LNCaP clone FGC (cell line): Measurements from ENCODE around the gene HBD.
"Not testable (repeated sequence)": the region's sequence is repeated elsewhere in the genome, so short reads cannot be mapped to it uniquely, and the experiment has no call there.

Experiments used
- DNase-seq: peaks from one replicate; pipeline ENCODE4 v3.0.0-alpha.2; 2011; ENCODE audit warnings: low read depth
- H3K4me3 ChIP-seq: 2 replicates; pipeline ENCODE4 v1.5.1; 2011; ENCODE audit warnings: mild to moderate bottlenecking, low read depth, low read length, control low read depth
- TF ChIP-seq, protein P1 (sequence below): IDR thresholded peaks from 2 replicates; pipeline ENCODE4 v1.5.1; 2012; ENCODE audit warnings: mild to moderate bottlenecking; ENCODE audit not compliant: control insufficient read depth, insufficient read depth; ENCODE audit errors: extremely low read depth

The HBD gene

DNA sequence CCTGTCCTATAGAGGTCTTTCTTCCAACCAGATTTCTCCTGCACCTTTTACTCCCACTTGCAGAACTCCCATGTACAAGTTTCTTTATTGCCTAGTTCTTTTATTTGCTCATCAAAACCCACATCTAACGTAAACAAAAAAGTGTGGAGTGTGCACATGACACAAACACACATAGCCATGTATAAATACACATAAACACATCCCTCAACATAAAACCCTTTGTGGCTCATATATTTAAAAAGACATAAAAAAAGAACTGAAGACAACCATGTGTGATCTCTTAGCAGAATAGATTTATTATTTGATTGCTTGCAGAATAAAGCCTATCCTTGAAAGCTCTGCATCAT is 18.6 kb upstream of the HBD start:
- no peak overlapping the region for H3K4me3 ChIP-seq
- TF ChIP-seq, protein P1, sequence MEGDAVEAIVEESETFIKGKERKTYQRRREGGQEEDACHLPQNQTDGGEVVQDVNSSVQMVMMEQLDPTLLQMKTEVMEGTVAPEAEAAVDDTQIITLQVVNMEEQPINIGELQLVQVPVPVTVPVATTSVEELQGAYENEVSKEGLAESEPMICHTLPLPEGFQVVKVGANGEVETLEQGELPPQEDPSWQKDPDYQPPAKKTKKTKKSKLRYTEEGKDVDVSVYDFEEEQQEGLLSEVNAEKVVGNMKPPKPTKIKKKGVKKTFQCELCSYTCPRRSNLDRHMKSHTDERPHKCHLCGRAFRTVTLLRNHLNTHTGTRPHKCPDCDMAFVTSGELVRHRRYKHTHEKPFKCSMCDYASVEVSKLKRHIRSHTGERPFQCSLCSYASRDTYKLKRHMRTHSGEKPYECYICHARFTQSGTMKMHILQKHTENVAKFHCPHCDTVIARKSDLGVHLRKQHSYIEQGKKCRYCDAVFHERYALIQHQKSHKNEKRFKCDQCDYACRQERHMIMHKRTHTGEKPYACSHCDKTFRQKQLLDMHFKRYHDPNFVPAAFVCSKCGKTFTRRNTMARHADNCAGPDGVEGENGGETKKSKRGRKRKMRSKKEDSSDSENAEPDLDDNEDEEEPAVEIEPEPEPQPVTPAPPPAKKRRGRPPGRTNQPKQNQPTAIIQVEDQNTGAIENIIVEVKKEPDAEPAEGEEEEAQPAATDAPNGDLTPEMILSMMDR, result no peak
- DNase-seq, result peak; percentile 57

DNA sequence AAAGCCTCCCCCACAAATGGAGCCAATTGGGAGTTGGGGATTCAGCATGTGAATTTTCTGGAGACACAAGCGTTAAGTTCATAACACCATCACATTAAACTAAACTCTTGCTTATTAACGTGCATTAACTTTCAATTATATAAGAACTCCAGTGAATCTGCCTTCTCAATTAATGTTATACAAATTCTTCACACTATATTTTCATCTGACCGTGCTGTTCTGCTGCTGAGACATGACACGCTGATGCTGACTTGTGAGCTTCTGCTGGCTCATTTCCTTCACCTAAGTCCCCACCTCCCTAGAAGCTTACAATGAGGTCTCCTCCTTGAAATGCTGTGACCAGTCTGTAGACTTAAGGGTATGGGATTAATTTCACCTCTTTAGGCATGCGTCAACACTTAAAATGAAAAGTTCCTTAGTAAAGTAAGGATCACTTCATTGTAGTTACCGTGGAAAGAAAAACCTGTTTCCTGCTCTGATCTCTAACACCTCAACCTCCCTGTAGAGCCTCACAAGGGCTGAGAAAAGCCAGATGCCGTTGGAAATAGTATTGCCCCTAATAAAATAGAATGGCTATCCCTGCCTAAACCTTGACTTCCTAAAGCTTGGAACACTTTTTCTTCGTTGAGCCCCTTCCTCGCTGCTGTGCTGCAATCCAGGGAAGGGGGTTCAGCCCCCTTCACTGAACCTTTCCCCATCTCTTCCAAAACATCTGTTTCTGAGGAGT is 18.1 kb upstream of the HBD start:
- DNase-seq, result no peak
- TF ChIP-seq, protein P1, result no peak
- no peak overlapping the region for H3K4me3 ChIP-seq

DNA sequence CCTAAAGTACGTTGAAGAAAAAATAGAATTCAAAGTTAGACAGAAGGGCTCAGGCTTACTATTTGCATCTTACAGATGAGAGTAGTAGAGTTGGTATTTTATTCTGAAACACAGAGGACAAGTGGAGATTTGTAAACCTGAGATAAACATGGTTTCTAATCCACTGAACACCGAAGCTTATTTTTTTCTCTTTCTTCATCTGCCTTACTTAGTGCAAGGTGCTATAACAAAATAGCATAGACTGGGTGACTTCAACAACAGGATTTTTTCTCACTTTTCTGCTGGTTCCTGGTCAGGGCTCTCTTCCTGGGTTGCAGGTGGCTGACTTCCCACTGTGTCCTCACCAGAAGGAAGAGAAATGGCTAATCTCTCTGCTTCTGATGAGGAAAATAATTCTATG is 17.5 kb upstream of the HBD start:
- TF ChIP-seq, protein P1, result no peak
- no peak overlapping the region for H3K4me3 ChIP-seq
- DNase-seq, result no peak

DNA sequence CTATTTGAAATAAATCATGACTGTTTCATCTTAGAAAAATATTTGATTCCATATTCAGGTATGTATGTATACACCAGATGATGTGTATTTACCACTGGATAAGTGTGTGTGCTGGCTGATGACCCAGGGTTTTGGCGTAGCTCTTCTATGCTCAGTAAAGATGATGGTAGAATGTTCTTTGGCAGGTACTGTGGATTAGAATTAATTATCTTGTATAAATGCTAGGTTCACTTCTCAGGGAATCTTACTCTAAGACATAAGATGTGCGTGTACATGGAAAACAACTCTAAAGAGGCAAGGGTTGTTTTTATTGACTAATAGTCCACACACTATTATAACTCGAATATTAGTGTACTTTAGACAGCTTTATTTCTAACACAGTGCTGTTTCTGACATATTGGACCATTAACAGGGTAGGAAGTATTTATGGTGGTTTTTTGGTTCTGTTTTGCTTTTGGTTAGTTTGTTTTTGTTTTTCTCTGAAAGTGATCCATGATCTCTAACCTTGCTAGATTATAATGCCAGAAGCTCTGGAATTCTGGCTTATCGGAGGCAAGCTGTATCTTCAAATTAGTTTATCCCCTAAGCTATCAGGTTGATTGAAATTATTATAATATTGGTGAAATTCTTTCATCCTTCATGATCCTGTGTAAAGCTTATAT is 16.4 kb upstream of the HBD start:
- TF ChIP-seq, protein P1, result no peak
- DNase-seq, result no peak
- H3K4me3 ChIP-seq, result no peak overlapping the region

DNA sequence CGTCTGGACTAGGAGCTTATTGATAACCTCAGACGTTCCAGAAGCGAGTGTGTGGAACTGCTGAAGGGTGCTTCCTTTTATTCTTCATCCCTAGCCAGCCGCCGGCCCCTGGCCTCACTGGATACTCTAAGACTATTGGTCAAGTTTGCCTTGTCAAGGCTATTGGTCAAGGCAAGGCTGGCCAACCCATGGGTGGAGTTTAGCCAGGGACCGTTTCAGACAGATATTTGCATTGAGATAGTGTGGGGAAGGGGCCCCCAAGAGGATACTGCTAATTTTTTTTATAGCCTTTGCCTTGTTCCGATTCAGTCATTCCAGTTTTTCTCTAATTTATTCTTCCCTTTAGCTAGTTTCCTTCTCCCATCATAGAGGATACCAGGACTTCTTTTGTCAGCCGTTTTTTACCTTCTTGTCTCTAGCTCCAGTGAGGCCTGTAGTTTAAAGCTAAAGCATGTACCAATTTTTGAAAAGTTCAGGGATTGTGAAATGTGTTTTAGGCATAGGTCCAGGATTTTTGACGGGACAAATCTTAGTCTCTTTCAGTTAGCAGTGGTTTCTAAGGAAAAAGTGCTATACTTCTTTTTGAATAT is 15.6 kb upstream of the HBD start, which contains the start of gene HBG1:
Gene HBG1 (minus strand): TSS at position 51 of the 590 bp plus-strand sequence. CDS start 53 bp downstream, outside the sequence.
- not testable (repeated sequence) for H3K4me3 ChIP-seq, DNase-seq

DNA sequence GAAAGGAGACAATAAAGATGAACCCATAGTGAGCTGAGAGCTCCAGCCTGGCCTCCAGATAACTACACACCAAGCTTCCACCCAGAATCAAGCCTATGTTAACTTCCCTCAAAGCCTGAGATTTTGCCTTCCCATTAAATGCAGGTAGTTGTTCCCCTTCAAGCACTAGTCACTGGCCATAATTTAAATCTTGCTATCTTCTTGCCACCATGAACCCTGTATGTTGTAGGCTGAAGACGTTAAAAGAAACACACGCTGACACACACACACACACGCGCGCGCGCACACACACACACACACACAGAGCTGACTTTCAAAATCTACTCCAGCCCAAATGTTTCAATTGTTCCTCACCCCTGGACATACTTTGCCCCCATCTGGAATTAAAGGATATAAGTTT is 14.2 kb upstream of the HBD start:
- H3K4me3 ChIP-seq, DNase-seq: not testable (repeated sequence)

DNA sequence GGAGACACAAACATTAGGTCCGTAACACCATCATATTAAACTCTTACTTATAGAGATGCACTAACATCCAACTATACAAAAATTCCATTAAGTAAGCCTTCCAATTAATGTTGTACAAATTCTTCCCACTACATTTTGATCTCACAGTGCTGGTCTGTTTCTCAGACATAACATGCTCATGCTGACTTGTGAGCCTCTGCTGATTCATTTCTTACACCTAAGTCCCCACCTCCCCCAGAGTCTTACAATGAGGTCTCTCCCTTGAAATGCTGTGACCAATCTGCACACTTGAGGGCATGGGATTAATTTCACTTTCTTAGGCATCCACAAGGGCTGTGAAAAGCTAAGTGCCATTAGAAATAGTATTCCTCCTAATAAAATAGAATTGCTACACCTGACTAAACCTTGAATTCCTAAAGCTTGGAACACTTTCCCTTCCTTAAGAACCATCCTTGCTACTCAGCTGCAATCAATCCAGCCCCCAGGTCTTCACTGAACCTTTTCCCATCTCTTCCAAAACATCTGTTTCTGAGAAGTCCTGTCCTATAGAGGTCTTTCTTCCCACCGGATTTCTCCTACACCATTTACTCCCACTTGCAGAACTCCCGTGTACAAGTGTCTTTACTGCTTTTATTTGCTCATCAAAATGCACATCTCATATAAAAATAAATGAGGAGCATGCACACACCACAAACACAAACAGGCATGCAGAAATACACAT is 13.3 kb upstream of the HBD start:
- DNase-seq, result no peak
- H3K4me3 ChIP-seq, result no peak overlapping the region
- TF ChIP-seq, protein P1, result no peak
